Tibial artery (tissue), 4 donors: ENCODE measurements around the gene FKTN.

Experiments
- DNase-seq, 2 donors: peaks; one replicate each; pipeline ENCODE4 v3.0.0-alpha.2; 2019
- H3K27ac ChIP-seq, 2 donors: fragments of 200-600 bp; sonication (generic) in 1 of 2; 1 replicate in 1 of 2; 2 replicates in 1 of 2; pipeline ENCODE4 v1.5.1; 2018 to 2019; ENCODE audit warnings: mild to moderate bottlenecking in 1 of 2
- H3K27me3 ChIP-seq, 2 donors: fragments of 200-600 bp; sonication (generic) in 1 of 2; one replicate each; pipeline versions ENCODE4 v1.5.1 to v1.6.0; 2016 to 2019
- H3K36me3 ChIP-seq, 3 donors: fragments of 200-600 bp; sonication (generic) in 2 of 3; one replicate each; pipeline ENCODE4 v1.5.1; 2016 to 2019; ENCODE audit warnings: mild to moderate bottlenecking in 2 of 3
- H3K4me1 ChIP-seq, 4 donors: fragments of 200-600 bp; sonication (generic) in 2 of 4; 1 replicate in 3 of 4; 2 replicates in 1 of 4; pipeline ENCODE4 v1.5.1; 2016 to 2019
- H3K4me3 ChIP-seq, 2 donors: fragments of 200-600 bp; sonication (generic) in 1 of 2; 1 replicate in 1 of 2; 2 replicates in 1 of 2; pipeline ENCODE4 v1.5.1; 2018 to 2019; ENCODE audit warnings: mild to moderate bottlenecking in 2 of 2
- H3K9me3 ChIP-seq, 3 donors: fragments of 200-600 bp; sonication (generic) in 1 of 3; one replicate each; pipeline ENCODE4 v1.5.1; 2016 to 2019
- CTCF ChIP-seq, 2 experiments: fragments of 200-600 bp in 1 of 2; fragments of 450-650 bp in 1 of 2; IDR thresholded peaks; one replicate each; pipeline ENCODE4 v1.5.1; 2017 to 2019; ENCODE audit warnings: antibody characterized with exemption in 2 of 2, mild to moderate bottlenecking in 1 of 2, moderate library complexity in 1 of 2
- intact Hi-C: fragments of 100-400 bp; cut with DNase I; formaldehyde crosslinking; loops from one replicate; pipeline ENCODE4 v1.15.0; 2023; ENCODE audit warnings: low total_unique reads

The FKTN gene

GRCh38 chr9:105639936-105640335 lies 82.0 kb downstream of the FKTN start:
- Histone ChIP-seq H3K4me1 (no peaks in the 10 kb centered on the region), H3K27ac (no peak overlapping the region), H3K9me3 (peaks cover 0 to 10% (median 0%) of the 10 kb centered on the region in 3 donors), H3K36me3 (peaks cover 37 to 40% (median 40%) of the 10 kb centered on the region in 3 donors), H3K4me3 (no peak overlapping the region), H3K27me3 (no peaks in the 10 kb centered on the region)
- intact Hi-C loops: no loop called here
- no peak for DNase-seq
- TF ChIP-seq CTCF (IDR thresholded peaks at IDR 0.05): no peak

- no peak for TF ChIP-seq CTCF (IDR thresholded peaks at IDR 0.05)
- Histone ChIP-seq H3K27ac (no peak overlapping the region), H3K9me3 (peaks cover 0 to 10% (median 0%) of the 10 kb centered on the region in 3 donors), H3K4me1 (no peaks in the 10 kb centered on the region), H3K36me3 (peaks cover 14 to 27% (median 21%) of the 10 kb centered on the region in 3 donors), H3K27me3 (no peaks in the 10 kb centered on the region), H3K4me3 (no peak overlapping the region)
- DNase-seq: no peak
- intact Hi-C loops: no loop called here
Measured at GRCh38 chr9:105643795-105644194, 85.9 kb downstream of the FKTN start.

GRCh38 chr9:105646879-105647594 lies 89.1 kb downstream of the FKTN start:
- H3K4me1 ChIP-seq: no peaks in the 10 kb centered on the region
- H3K27me3 ChIP-seq: no peaks in the 10 kb centered on the region
- H3K36me3 ChIP-seq: peaks cover 0 to 1% (median 0%) of the 10 kb centered on the region in 3 donors
- no peak for DNase-seq
- H3K9me3 ChIP-seq: peaks cover 0 to 4% (median 0%) of the 10 kb centered on the region in 3 donors
- intact Hi-C loops: no loop called here
- no peak for TF ChIP-seq CTCF (IDR thresholded peaks at IDR 0.05)
- no peak overlapping the region for H3K27ac ChIP-seq
- H3K4me3 ChIP-seq: no peak overlapping the region

GRCh38 chr9:105647595-105648349 lies 89.8 kb downstream of the FKTN start:
- no peaks in the 10 kb centered on the region for H3K36me3 ChIP-seq
- no peaks in the 10 kb centered on the region for H3K27me3 ChIP-seq
- intact Hi-C loops: no loop called here
- no peak for TF ChIP-seq CTCF (IDR thresholded peaks at IDR 0.05)
- no peak overlapping the region for H3K4me3 ChIP-seq
- DNase-seq: no peak
- H3K27ac ChIP-seq: no peak overlapping the region
- H3K4me1 ChIP-seq: no peaks in the 10 kb centered on the region
- no peaks in the 10 kb centered on the region for H3K9me3 ChIP-seq

GRCh38 chr9:105651806-105652205 lies 93.9 kb downstream of the FKTN start:
- peaks cover 0 to 12% (median 7%) of the 10 kb centered on the region in 4 donors for H3K4me1 ChIP-seq
- H3K27ac ChIP-seq: no peak overlapping the region
- TF ChIP-seq CTCF (IDR thresholded peaks at IDR 0.05): no peak
- H3K9me3 ChIP-seq: no peaks in the 10 kb centered on the region
- no peaks in the 10 kb centered on the region for H3K36me3 ChIP-seq
- peaks cover 0 to 10% of the 10 kb centered on the region in 2 donors for H3K27me3 ChIP-seq
- H3K4me3 ChIP-seq: no peak overlapping the region
- DNase-seq: no peak
- intact Hi-C loops: no loop called here
